Fibroblast of skin of right quadriceps (primary cell): Measurements from ENCODE around the gene PTPRZ1.
A peak's percentile ranks its signal among the peaks of the same experiment; 100 is the strongest.

Experiments
- DNase-seq: peaks from one replicate; pipeline ENCODE4 v3.0.0-alpha.2; 2013

The PTPRZ1 gene

GRCh38 chr7:121901026-121901425, 28.1 kb downstream of the PTPRZ1 start:
- DNase-seq = no peak

GRCh38 chr7:121904120-121904519, 31.2 kb downstream of the PTPRZ1 start:
- no peak for DNase-seq

- DNase-seq = no peak
Observed at GRCh38 chr7:121908042-121908441, 35.1 kb downstream of the PTPRZ1 start.

GRCh38 chr7:121909716-121910345, 36.9 kb downstream of the PTPRZ1 start:
- no peak for DNase-seq

GRCh38 chr7:121913947-121914675, 41.1 kb downstream of the PTPRZ1 start:
- DNase-seq = no peak

- DNase-seq = no peak
Observed at GRCh38 chr7:121914676-121915279, 41.8 kb downstream of the PTPRZ1 start.

GRCh38 chr7:121916211-121916610, 43.2 kb downstream of the PTPRZ1 start:
- no peak for DNase-seq

GRCh38 chr7:121919986-121920385, 47.0 kb downstream of the PTPRZ1 start:
- no peak for DNase-seq

- no peak for DNase-seq
Observed at GRCh38 chr7:121924269-121925186, 51.6 kb downstream of the PTPRZ1 start.

GRCh38 chr7:121931149-121931902, 58.4 kb downstream of the PTPRZ1 start:
- DNase-seq = no peak

GRCh38 chr7:121932768-121933167, 59.8 kb downstream of the PTPRZ1 start:
- DNase-seq = no peak

- DNase-seq = no peak
Observed at GRCh38 chr7:121936951-121937623, 64.1 kb downstream of the PTPRZ1 start.

GRCh38 chr7:121938429-121938996, 65.6 kb downstream of the PTPRZ1 start:
- DNase-seq = no peak

- no peak for DNase-seq
Observed at GRCh38 chr7:121940918-121941317, 68.0 kb downstream of the PTPRZ1 start.

GRCh38 chr7:121941830-121942229, 68.9 kb downstream of the PTPRZ1 start:
- no peak for DNase-seq

- DNase-seq = peak; percentile 24
Observed at GRCh38 chr7:121945066-121945465, 72.1 kb downstream of the PTPRZ1 start.

- peak; percentile 3 for DNase-seq
Observed at GRCh38 chr7:121945480-121946236, 72.7 kb downstream of the PTPRZ1 start.

- DNase-seq = no peak
Observed at GRCh38 chr7:121953164-121953563, 80.2 kb downstream of the PTPRZ1 start.

- no peak for DNase-seq
Observed at GRCh38 chr7:121953601-121954000, 80.6 kb downstream of the PTPRZ1 start.

GRCh38 chr7:121954803-121955202, 81.8 kb downstream of the PTPRZ1 start:
- DNase-seq = peak; percentile 52

- no peak for DNase-seq
Observed at GRCh38 chr7:121957626-121958025, 84.7 kb downstream of the PTPRZ1 start.
